Right renal cortex interstitium (tissue), 3 donors: ENCODE results near the gene KDM4B. TPM values are rescaled to one million over a fixed set of nuclear protein-coding genes. Genes with fewer than 3 reads are reported as not detected.

Experiments
- DNase-seq, 3 donors: peaks; one replicate each; pipeline ENCODE4 v3.0.0-alpha.2; 2013; ENCODE audit warnings: low read depth in 3 of 3, low spot score in 2 of 3
- polyA plus RNA-seq, 3 donors: library from polyadenylated mRNA; unstranded; fragments of 120-200 nt; gene quantifications; one replicate each; pipeline ENCODE4 v1.2.1, GENCODE V29; 2013; ENCODE audit not compliant: insufficient read length in 3 of 3

KDM4B gene
- polyA plus RNA-seq, 3 donors, result 17.9 to 18.3 (median 18.2) TPM

GRCh38 chr19:5083547-5083965 lies 114.6 kb downstream of the KDM4B start:
- no peak for DNase-seq

GRCh38 chr19:5085566-5085965 lies 116.7 kb downstream of the KDM4B start:
- no peak for DNase-seq

GRCh38 chr19:5086230-5086629 lies 117.3 kb downstream of the KDM4B start:
- no peak for DNase-seq

- DNase-seq, result no peak
Observed at GRCh38 chr19:5086725-5087439, 118.0 kb downstream of the KDM4B start.

GRCh38 chr19:5089283-5089682 lies 120.4 kb downstream of the KDM4B start:
- no peak for DNase-seq

- no peak for DNase-seq
Observed at GRCh38 chr19:5090465-5091017, 121.6 kb downstream of the KDM4B start.

- DNase-seq, result no peak
Observed at GRCh38 chr19:5091018-5091683, 122.2 kb downstream of the KDM4B start.

- DNase-seq, result no peak
Observed at GRCh38 chr19:5091684-5092480, 123.0 kb downstream of the KDM4B start.

GRCh38 chr19:5092481-5092843 lies 123.5 kb downstream of the KDM4B start:
- DNase-seq, result no peak

- no peak for DNase-seq
Observed at GRCh38 chr19:5093297-5093928, 124.5 kb downstream of the KDM4B start.

- DNase-seq, result no peak
Observed at GRCh38 chr19:5093948-5094718, 125.2 kb downstream of the KDM4B start.

- DNase-seq, result no peak
Observed at GRCh38 chr19:5094768-5095567, 126.1 kb downstream of the KDM4B start.

GRCh38 chr19:5095568-5095850 lies 126.6 kb downstream of the KDM4B start:
- no peak for DNase-seq

GRCh38 chr19:5096536-5096935 lies 127.6 kb downstream of the KDM4B start:
- no peak for DNase-seq

- DNase-seq, result no peak
Observed at GRCh38 chr19:5097331-5097930, 128.5 kb downstream of the KDM4B start.

GRCh38 chr19:5097959-5098623 lies 129.2 kb downstream of the KDM4B start:
- no peak for DNase-seq

GRCh38 chr19:5098646-5099045 lies 129.7 kb downstream of the KDM4B start:
- no peak for DNase-seq

GRCh38 chr19:5099701-5100221 lies 130.8 kb downstream of the KDM4B start:
- no peak for DNase-seq
